IMR-90 (cell line): Measurements from ENCODE around the gene NAGPA.

ENCODE experiments used
- BHLHE40 ChIP-seq: fragments of 150-350 bp; IDR thresholded peaks from 2 replicates; pipeline ENCODE4 v1.6.1; 2016; ENCODE audit warnings: mild to moderate bottlenecking, low read depth, low read length
- CEBPB ChIP-seq: IDR thresholded peaks from 2 replicates; pipeline ENCODE4 v1.6.1; 2012; ENCODE audit warnings: low read depth, low read length, improper control_type of control experiment
- CTCF ChIP-seq: conservative IDR thresholded peaks from 2 replicates; pipeline ENCODE4 v1.5.1; 2012; ENCODE audit warnings: mild to moderate bottlenecking, low read depth, low read length, improper control_type of control experiment
- FOS ChIP-seq: fragments of 150-350 bp; IDR thresholded peaks from 2 replicates; pipeline ENCODE4 v1.6.1; 2016; ENCODE audit warnings: low read depth, low read length
- MAZ ChIP-seq: IDR thresholded peaks from 2 replicates; pipeline ENCODE4 v1.6.1; 2012; ENCODE audit warnings: low read depth, mild to moderate bottlenecking, low read length, improper control_type of control experiment, moderate library complexity, borderline replicate concordance
- MXI1 ChIP-seq: IDR thresholded peaks from 2 replicates; pipeline ENCODE4 v1.6.1; 2012; ENCODE audit warnings: low read depth, mild to moderate bottlenecking, low read length, moderate library complexity, borderline replicate concordance
- POLR2A ChIP-seq: IDR thresholded peaks from 2 replicates; pipeline ENCODE4 v1.6.1; 2012; ENCODE audit warnings: mild to moderate bottlenecking, low read depth, low read length
- RAD21 ChIP-seq: IDR thresholded peaks from 2 replicates; pipeline ENCODE4 v1.6.1; 2012; ENCODE audit warnings: low read length, improper control_type of control experiment
- RFX5 ChIP-seq: IDR thresholded peaks from 2 replicates; pipeline ENCODE4 v1.8.0; 2012; ENCODE audit warnings: low read depth, mild to moderate bottlenecking, low read length, moderate library complexity
- USF2 ChIP-seq: fragments of 150-350 bp; IDR thresholded peaks from 2 replicates; pipeline ENCODE4 v1.6.1; 2017; ENCODE audit warnings: mild to moderate bottlenecking, antibody characterized with exemption, low read length, low read depth

GRCh38 chr16:5018793-5019192, 14.9 kb downstream of the NAGPA start:
- TF ChIP-seq POLR2A, result no peak
- TF ChIP-seq CTCF, result no peak
- TF ChIP-seq RFX5, result no peak
- TF ChIP-seq USF2, result no peak
- TF ChIP-seq MAZ, result no peak
- no peak for TF ChIP-seq CEBPB
- no peak for TF ChIP-seq RAD21
- TF ChIP-seq MXI1, result no peak
- no peak for TF ChIP-seq BHLHE40
- no peak for TF ChIP-seq FOS
